H1 (cell line): Measurements from ENCODE around the gene TRIM62.

ENCODE experiments used
- EP300 ChIP-seq, 2 experiments: IDR thresholded peaks; 1 replicate in 1 of 2; 2 replicates in 1 of 2; pipeline ENCODE4 v1.6.1; 2011 to 2012; ENCODE audit warnings: low read depth in 2 of 2, low read length in 2 of 2, mild to moderate bottlenecking in 2 of 2, borderline replicate concordance in 1 of 2, inconsistent platforms in 1 of 2, moderate library complexity in 1 of 2
- PHF8 ChIP-seq: fragments of 200-600 bp; sonication (generic); conservative IDR thresholded peaks from 2 replicates; pipeline ENCODE4 v1.7.1; 2012; ENCODE audit warnings: low read depth, mild to moderate bottlenecking, inconsistent platforms, low read length, moderate library complexity
- RFX5 ChIP-seq: IDR thresholded peaks from 2 replicates; pipeline ENCODE4 v1.6.1; 2011; ENCODE audit warnings: low read depth, low read length, improper control_type of control experiment, borderline replicate concordance

DNA sequence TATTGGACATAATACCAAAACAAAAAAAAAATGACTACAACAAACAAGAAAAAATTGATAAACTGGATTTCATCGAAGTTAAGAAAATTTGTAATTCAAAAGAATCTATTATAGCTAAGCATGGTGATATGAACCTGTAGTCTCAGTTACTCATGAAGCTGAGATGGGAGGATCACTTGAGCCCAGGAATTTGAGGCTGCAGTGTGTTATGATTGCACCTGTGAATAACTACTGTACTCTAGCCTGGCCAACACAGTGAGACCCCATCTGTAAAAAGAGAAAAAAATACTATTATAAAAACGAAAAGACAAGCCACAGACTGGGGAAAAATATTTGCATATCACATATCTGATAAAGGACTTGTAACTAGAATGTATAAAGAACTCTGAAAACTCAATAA lies 24.5 kb upstream of the TRIM62 start:
- TF ChIP-seq RFX5 (no peak), PHF8 (no peak), EP300 (IDR thresholded peaks at IDR 0.05; ENCODE audit: borderline replicate concordance in 1 of 2, low read depth in 2 of 2, low read length in 2 of 2) (no peak)
